HUES48 (cell line): ENCODE results near the gene RIMBP2.

Experiments
- H3K27ac ChIP-seq: one replicate; pipeline ENCODE4 v1.7.0; 2013; ENCODE audit warnings: low read depth, low read length, inconsistent platforms
- H3K27me3 ChIP-seq: 2 replicates; pipeline ENCODE4 v1.6.1; 2013; ENCODE audit warnings: mild to moderate bottlenecking, low read length; ENCODE audit not compliant: control insufficient read depth, insufficient read depth
- H3K36me3 ChIP-seq: 2 replicates; pipeline ENCODE4 v1.6.1; 2013; ENCODE audit warnings: low read length; ENCODE audit not compliant: control insufficient read depth, insufficient read depth
- H3K4me1 ChIP-seq: 2 replicates; pipeline ENCODE4 v1.6.1; 2013; ENCODE audit warnings: mild to moderate bottlenecking, low read length; ENCODE audit not compliant: control insufficient read depth, insufficient read depth
- H3K4me3 ChIP-seq: 2 replicates; pipeline ENCODE4 v1.5.1; 2013; ENCODE audit warnings: mild to moderate bottlenecking, low read depth, low read length
- H3K9ac ChIP-seq: 2 replicates; pipeline ENCODE4 v1.6.1; 2013; ENCODE audit warnings: mild to moderate bottlenecking, low read depth, low read length, moderate library complexity
- H3K9me3 ChIP-seq: 2 replicates; pipeline ENCODE4 v1.6.1; 2013; ENCODE audit warnings: low read length; ENCODE audit not compliant: control insufficient read depth, insufficient read depth

Gene RIMBP2

GRCh38 chr12:130500835-130501330 lies 215.2 kb downstream of the RIMBP2 start:
- Histone ChIP-seq H3K4me3 (no peak overlapping the region), H3K27me3 (no peaks in the 10 kb centered on the region), H3K4me1 (no peaks in the 10 kb centered on the region), H3K9ac (no peak overlapping the region), H3K36me3 (no peaks in the 10 kb centered on the region), H3K9me3 (no peaks in the 10 kb centered on the region), H3K27ac (no peak overlapping the region)

- H3K27me3 ChIP-seq: no peaks in the 10 kb centered on the region
- H3K27ac ChIP-seq: no peak overlapping the region
- H3K4me3 ChIP-seq: no peak overlapping the region
- H3K4me1 ChIP-seq: no peaks in the 10 kb centered on the region
- no peaks in the 10 kb centered on the region for H3K36me3 ChIP-seq
- H3K9ac ChIP-seq: no peak overlapping the region
- no peaks in the 10 kb centered on the region for H3K9me3 ChIP-seq
Measured at GRCh38 chr12:130499474-130499873, 216.6 kb downstream of the RIMBP2 start.

- H3K9me3 ChIP-seq: no peaks in the 10 kb centered on the region
- no peak overlapping the region for H3K4me3 ChIP-seq
- H3K4me1 ChIP-seq: no peaks in the 10 kb centered on the region
- no peak overlapping the region for H3K9ac ChIP-seq
- no peaks in the 10 kb centered on the region for H3K27me3 ChIP-seq
- no peaks in the 10 kb centered on the region for H3K36me3 ChIP-seq
- no peak overlapping the region for H3K27ac ChIP-seq
Measured at GRCh38 chr12:130498589-130499385, 217.3 kb downstream of the RIMBP2 start.

- Histone ChIP-seq H3K4me1 (no peaks in the 10 kb centered on the region), H3K36me3 (no peaks in the 10 kb centered on the region), H3K27me3 (no peaks in the 10 kb centered on the region), H3K27ac (no peak overlapping the region), H3K9me3 (no peaks in the 10 kb centered on the region), H3K4me3 (no peak overlapping the region), H3K9ac (no peak overlapping the region)
Measured at GRCh38 chr12:130497991-130498390, 218.1 kb downstream of the RIMBP2 start.

GRCh38 chr12:130497321-130497720 lies 218.8 kb downstream of the RIMBP2 start:
- H3K27me3 ChIP-seq: no peaks in the 10 kb centered on the region
- no peaks in the 10 kb centered on the region for H3K9me3 ChIP-seq
- H3K27ac ChIP-seq: no peak overlapping the region

GRCh38 chr12:130496516-130497120 lies 219.5 kb downstream of the RIMBP2 start:
- Histone ChIP-seq H3K4me1 (no peaks in the 10 kb centered on the region), H3K9ac (no peak overlapping the region), H3K27me3 (no peaks in the 10 kb centered on the region), H3K36me3 (no peaks in the 10 kb centered on the region), H3K27ac (no peak overlapping the region), H3K4me3 (no peak overlapping the region), H3K9me3 (no peaks in the 10 kb centered on the region)

More at GRCh38 chr12:130497321-130497720, 218.8 kb downstream of the RIMBP2 start:
- no peaks in the 10 kb centered on the region for H3K36me3 ChIP-seq
- no peaks in the 10 kb centered on the region for H3K4me1 ChIP-seq
- no peak overlapping the region for H3K9ac ChIP-seq
- no peak overlapping the region for H3K4me3 ChIP-seq

- H3K36me3 ChIP-seq: no peaks in the 10 kb centered on the region
Measured at GRCh38 chr12:130495156-130495555, 220.9 kb downstream of the RIMBP2 start.

GRCh38 chr12:130494736-130495135 lies 221.4 kb downstream of the RIMBP2 start:
- Histone ChIP-seq H3K9ac (no peak overlapping the region), H3K36me3 (no peaks in the 10 kb centered on the region), H3K9me3 (no peaks in the 10 kb centered on the region), H3K27ac (no peak overlapping the region), H3K4me1 (no peaks in the 10 kb centered on the region), H3K4me3 (no peak overlapping the region), H3K27me3 (no peaks in the 10 kb centered on the region)

More at GRCh38 chr12:130495156-130495555, 220.9 kb downstream of the RIMBP2 start:
- H3K4me3 ChIP-seq: no peak overlapping the region
- no peaks in the 10 kb centered on the region for H3K9me3 ChIP-seq
- H3K27me3 ChIP-seq: no peaks in the 10 kb centered on the region
- H3K4me1 ChIP-seq: no peaks in the 10 kb centered on the region
- H3K9ac ChIP-seq: no peak overlapping the region
- H3K27ac ChIP-seq: no peak overlapping the region

GRCh38 chr12:130493951-130494350 lies 222.1 kb downstream of the RIMBP2 start:
- H3K9me3 ChIP-seq: no peaks in the 10 kb centered on the region
- no peaks in the 10 kb centered on the region for H3K4me1 ChIP-seq
- no peaks in the 10 kb centered on the region for H3K36me3 ChIP-seq
- H3K9ac ChIP-seq: no peak overlapping the region
- H3K27ac ChIP-seq: no peak overlapping the region
- H3K27me3 ChIP-seq: no peaks in the 10 kb centered on the region
- no peak overlapping the region for H3K4me3 ChIP-seq

GRCh38 chr12:130491421-130492357 lies 224.4 kb downstream of the RIMBP2 start:
- no peaks in the 10 kb centered on the region for H3K36me3 ChIP-seq
- 0 out of 2 replicates have a peak overlapping the region, but pooled peaks have one; percentile 12 for H3K9ac ChIP-seq
- H3K9me3 ChIP-seq: no peaks in the 10 kb centered on the region
- H3K27ac ChIP-seq: no peak overlapping the region
- no peaks in the 10 kb centered on the region for H3K4me1 ChIP-seq
- H3K4me3 ChIP-seq: no peak overlapping the region
- no peaks in the 10 kb centered on the region for H3K27me3 ChIP-seq
